NCI-H146 (cell line): Measurements from ENCODE around the gene HMG20B.
"Not testable (repeated sequence)": the region's sequence is repeated elsewhere in the genome, so short reads cannot be mapped to it uniquely, and the experiment has no call there.

Experiments used
- DNase-seq: peaks from one replicate; lab custom pipeline; 2025; lab: John Stamatoyannopoulos, UW

HMG20B gene

DNA sequence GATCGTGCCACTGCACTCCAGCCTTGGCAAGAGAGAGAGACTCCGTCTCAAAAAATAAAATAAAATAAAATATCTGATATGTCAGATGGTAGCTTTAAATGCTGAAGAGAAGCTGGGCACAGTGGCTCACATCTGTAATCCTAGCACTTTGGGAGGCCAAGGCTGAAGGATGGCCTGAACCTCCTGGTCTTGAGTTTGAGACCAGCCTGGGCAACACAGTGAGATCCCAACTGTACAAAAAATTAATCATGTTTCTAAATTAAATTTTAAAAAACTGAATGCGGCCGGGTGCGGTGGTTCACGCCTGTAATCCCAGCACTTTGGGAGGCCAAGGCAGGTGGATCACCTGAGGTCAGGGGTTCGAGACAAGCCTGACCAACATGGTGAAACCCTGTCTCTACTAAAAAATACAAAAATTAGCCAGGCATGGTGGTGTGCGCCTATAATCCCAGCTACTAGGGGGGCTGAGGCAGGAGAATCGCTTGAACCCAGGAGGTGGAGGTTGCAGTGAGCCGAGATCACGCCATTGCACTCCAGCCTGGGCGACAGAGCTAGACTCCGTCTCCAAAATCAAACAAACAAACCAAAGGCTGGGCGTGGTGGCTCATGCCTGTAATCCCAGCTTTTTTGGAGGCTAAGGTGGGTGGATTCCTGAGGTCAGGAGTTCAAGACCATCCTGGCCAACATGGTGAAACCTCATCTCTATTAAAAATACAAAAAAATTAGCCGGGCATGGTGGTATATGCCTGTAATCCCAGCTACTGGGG, 11.5 kb downstream of the HMG20B start:
- DNase-seq = not testable (repeated sequence)

- DNase-seq = peak; percentile 20
Measured at GRCh38 chr19:3585301-3586126, 12.8 kb downstream of the HMG20B start, which contains the start of gene GIPC3. Gene GIPC3 (plus strand): TSS chr19:3585478. CDS start chr19:3585598, 120 bp downstream.

DNA sequence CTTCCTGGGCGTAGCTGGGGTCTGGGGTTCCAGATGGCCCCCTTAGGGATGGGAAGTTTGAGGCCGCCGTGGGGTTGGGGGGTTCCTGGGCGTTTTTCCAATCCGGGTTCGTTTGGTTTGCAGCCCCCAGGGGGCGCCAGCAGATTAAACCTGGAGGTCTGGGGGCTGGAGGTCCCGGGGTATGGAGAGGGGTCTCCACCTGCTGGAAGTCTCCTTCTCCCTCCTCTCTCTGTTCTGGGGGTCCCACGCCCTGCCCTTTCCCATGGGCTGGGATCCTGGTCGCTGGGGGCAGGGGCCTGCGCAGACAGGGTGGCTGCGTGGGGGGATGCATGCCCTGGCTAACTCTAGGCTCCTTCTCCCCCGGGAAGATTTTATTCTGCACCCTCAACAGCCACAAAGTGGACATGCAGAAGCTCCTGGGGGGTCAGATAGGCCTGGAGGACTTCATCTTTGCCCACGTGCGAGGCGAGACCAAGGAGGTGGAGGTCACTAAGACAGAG, 13.4 kb downstream of the HMG20B start:
- DNase-seq = peak; percentile 6

DNA sequence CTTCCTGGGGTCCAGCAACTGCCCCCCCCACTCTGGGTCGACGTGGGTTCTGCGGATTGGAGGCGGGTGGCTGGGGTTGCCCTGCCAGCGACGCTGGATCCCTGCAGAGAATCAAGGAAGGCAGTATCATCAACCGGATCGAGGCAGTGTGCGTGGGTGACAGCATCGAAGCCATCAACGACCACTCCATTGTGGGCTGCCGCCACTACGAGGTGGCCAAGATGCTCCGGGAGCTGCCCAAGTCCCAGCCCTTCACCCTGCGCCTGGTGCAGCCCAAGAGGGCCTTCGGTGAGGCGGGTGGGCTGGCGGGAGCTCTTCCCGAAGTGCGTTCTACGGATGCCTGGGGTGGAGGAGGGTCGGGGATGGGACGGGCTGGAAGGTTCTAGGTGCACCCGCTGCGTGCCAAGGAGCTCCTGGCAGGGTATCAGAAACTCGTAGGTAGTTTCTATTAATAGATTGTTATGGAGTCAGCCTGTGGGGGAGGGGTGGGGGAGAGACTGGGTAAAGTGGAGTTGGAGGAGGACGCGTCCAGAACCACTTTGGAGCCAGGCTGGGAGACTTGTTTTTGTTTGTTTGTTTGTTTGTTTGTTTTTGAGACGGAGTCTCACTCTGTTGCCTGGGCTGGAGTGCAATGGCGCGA, 14.1 kb downstream of the HMG20B start:
- DNase-seq = no peak

- DNase-seq = no peak
Measured at GRCh38 chr19:3589439-3589838, 16.7 kb downstream of the HMG20B start.

DNA sequence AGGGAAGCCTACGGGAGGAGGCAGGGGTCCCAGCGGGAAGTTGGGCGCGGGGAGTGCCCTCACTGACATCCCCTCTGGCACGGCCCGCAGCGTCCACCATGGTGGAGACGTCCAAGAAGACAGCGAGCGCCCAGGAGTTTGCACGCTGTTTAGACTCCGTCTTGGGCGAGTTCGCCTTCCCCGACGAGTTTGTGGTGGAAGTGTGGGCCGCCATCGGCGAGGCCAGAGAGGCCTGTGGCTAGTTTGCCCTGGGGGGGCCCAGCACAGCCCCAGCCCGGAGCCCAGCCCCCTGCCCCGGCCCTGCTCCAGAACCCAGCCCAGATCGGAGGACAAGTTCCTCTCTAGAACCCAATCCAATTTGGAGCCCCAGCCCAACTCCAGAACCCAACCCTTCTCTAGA, 17.2 kb downstream of the HMG20B start:
- DNase-seq = no peak

- DNase-seq = no peak
Measured at GRCh38 chr19:3590991-3591659, 18.4 kb downstream of the HMG20B start.

DNA sequence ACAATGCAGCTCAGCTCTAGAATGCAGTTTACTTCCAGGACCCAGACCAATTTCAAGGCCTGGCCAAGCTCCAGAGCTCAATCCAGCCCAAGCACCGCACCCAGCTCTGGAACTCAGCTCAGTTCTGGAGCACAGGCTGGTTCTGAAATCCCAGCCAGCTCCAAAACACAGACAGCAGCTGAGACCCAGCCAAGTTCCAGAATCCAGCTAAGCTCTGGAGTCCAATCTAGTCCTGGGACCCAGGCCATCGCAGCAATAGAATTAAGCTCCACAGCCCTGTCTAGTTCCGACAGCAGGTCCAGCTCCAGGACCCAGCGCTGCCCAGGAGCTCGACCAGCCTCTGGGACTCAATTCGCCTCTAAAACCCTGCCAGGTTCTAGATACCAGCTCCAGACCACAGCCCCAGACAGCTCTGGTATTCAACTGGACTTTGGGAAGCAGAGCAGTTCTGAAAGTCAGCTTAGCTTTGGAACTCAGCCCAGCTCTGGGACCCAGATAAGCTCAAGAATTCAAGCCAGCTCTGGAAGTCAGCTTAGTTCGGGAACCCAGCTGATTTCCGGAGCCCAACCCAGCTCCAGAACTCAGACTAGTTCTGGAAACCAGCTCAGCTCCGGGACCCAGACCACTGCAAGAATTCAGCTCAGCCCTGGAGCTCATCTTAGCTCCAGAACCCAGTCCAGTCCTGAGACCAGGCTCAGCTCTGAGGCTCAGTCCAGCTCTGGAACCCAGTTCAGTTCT, 19.3 kb downstream of the HMG20B start:
- DNase-seq = no peak

- no peak for DNase-seq
Measured at GRCh38 chr19:3593156-3593555, 20.4 kb downstream of the HMG20B start.

- DNase-seq = no peak
Measured at GRCh38 chr19:3595521-3596061, 22.8 kb downstream of the HMG20B start.

DNA sequence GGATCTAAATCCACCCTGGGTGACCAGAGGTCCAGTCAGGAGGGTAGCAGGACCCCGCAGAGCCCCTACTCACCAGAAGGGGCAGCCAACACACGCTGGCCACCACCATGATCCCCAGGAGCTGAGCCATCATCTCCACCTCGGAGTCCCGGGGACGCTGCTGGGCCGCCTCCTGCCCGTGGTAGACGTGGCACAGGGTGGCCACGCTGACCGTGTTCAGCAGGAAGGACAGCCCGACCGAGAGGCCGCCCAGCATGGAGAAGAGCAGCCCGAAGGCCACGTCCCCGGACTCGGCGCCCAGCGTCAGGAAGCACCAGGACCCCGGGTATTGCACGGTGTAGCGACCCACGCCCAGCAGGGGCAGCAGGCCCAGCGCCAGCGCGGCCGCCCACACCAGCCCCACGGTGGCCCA, 27.0 kb downstream of the HMG20B start:
- DNase-seq = no peak

DNA sequence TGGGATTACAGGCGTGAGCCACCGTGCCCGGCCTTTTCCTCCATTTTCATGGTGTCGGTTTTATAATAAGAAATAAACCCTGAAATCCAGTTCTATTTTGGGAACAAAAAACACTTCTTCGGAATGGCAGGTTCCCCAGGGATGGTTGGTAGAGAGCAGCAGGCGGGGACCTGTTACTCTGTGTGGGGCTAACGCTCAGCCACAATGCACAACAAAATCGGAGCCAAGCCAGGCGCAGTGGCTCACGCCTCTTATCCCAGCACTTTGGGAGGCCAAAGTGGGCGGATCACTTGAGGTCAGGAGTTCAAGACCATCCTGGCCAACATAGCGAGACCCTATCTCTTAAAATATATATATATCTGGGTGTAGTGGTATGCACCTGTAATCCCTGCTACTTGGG, 28.3 kb downstream of the HMG20B start:
- DNase-seq = no peak

GRCh38 chr19:3603121-3603811, 30.5 kb downstream of the HMG20B start:
- DNase-seq = no peak

GRCh38 chr19:3604227-3604986, 31.7 kb downstream of the HMG20B start:
- no peak for DNase-seq

- no peak for DNase-seq
Measured at GRCh38 chr19:3604987-3605343, 32.2 kb downstream of the HMG20B start.

DNA sequence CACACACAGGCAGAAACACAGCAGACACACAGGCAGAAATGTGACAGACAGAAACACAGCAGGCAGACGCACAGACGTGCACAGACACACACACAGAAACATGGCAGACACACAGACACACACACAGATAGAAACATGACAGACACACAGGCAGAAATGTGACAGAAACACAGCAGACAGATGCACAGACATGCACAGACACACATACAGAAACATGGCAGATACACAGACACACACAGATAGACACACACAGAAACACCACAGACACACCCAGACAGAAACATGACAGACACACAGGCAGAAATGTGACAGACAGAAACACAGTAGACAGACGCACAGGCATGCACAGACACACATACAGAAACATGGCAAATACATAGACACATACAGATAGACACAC, 32.6 kb downstream of the HMG20B start:
- no peak for DNase-seq

DNA sequence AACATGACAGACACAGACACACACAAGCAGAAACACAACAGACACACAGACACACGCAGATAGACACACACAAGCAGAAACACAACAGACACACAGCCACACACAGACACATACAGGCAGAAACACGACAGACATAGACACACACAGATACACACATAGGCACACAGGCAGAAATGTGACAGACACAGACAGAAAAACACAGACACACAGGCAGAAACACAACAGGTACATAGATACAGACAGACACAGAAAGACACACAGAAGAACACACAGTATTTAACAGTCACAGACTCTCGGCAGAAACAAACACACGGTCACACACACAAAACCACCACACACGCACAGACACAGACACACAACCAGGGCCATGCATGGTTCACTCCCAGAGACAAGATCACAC, 33.0 kb downstream of the HMG20B start:
- DNase-seq = no peak

GRCh38 chr19:3606174-3606689, 33.5 kb downstream of the HMG20B start:
- DNase-seq = peak; percentile 81

GRCh38 chr19:3606690-3607289, 34.0 kb downstream of the HMG20B start, which contains the start of gene TBXA2R:
Gene TBXA2R (minus strand): TSS chr19:3606875. CDS start chr19:3600634, 6,241 bp downstream.
- DNase-seq = peak; percentile 34
